Stimulated activated CD8-positive, alpha-beta memory T cell treated with anti-CD3 and anti-CD28 coated beads, Interleukin-15, amount 100 ng/mL, for 48 hours (primary cell): ENCODE measurements around the gene RHBDD3.

Source experiments
- DNase-seq, 2 donors: peaks; one replicate each; pipeline ENCODE4 v3.0.0-alpha.2; 2020; ENCODE audit warnings: low read depth in 2 of 2

Gene RHBDD3

GRCh38 chr22:29218758-29219408 is 48.9 kb downstream of the RHBDD3 start:
- no peak for DNase-seq

- no peak for DNase-seq
Measured at GRCh38 chr22:29217827-29218757, 49.7 kb downstream of the RHBDD3 start.

- no peak for DNase-seq
Measured at GRCh38 chr22:29216873-29217666, 50.7 kb downstream of the RHBDD3 start.

- no peak for DNase-seq
Measured at GRCh38 chr22:29216011-29216872, 51.5 kb downstream of the RHBDD3 start.

- no peak for DNase-seq
Measured at GRCh38 chr22:29215012-29215860, 52.5 kb downstream of the RHBDD3 start.

- DNase-seq = no peak
Measured at GRCh38 chr22:29214232-29214631, 53.5 kb downstream of the RHBDD3 start.

- DNase-seq = no peak
Measured at GRCh38 chr22:29213493-29213892, 54.3 kb downstream of the RHBDD3 start.

GRCh38 chr22:29212743-29213142 is 55.0 kb downstream of the RHBDD3 start:
- DNase-seq = no peak

- no peak for DNase-seq
Measured at GRCh38 chr22:29211466-29211865, 56.3 kb downstream of the RHBDD3 start.

- no peak for DNase-seq
Measured at GRCh38 chr22:29211066-29211465, 56.7 kb downstream of the RHBDD3 start.
